NCI-H2227 (cell line): ENCODE data around the gene INPP5F.

ENCODE experiments used
- DNase-seq: peaks from one replicate; lab custom pipeline; 2025; ENCODE audit not compliant: unreplicated experiment; lab: John Stamatoyannopoulos, UW

The INPP5F gene

GRCh38 chr10:119725828-119726675, at the start of gene INPP5F:
Gene INPP5F, plus strand, starts transcription at chr10:119726050. Its CDS starts 213 bp downstream, at chr10:119726263.
- DNase-seq = peak; percentile 95

- no peak for DNase-seq
Observed at GRCh38 chr10:119677126-119677525, 48.7 kb upstream of the INPP5F start.

- no peak for DNase-seq
Observed at GRCh38 chr10:119677904-119678755, 47.7 kb upstream of the INPP5F start.

- DNase-seq = no peak
Observed at GRCh38 chr10:119679480-119679829, 46.4 kb upstream of the INPP5F start.

- no peak for DNase-seq
Observed at GRCh38 chr10:119680050-119680449, 45.8 kb upstream of the INPP5F start.

- DNase-seq = no peak
Observed at GRCh38 chr10:119680650-119681081, 45.2 kb upstream of the INPP5F start.

GRCh38 chr10:119686465-119687191, 39.2 kb upstream of the INPP5F start:
- peak; percentile 80 for DNase-seq

- peak; percentile 64 for DNase-seq
Observed at GRCh38 chr10:119687192-119688032, 38.4 kb upstream of the INPP5F start.

GRCh38 chr10:119688033-119688508, 37.8 kb upstream of the INPP5F start:
- no peak for DNase-seq

GRCh38 chr10:119689016-119689580, 36.8 kb upstream of the INPP5F start:
- DNase-seq = no peak

- DNase-seq = no peak
Observed at GRCh38 chr10:119691726-119692125, 34.1 kb upstream of the INPP5F start.

GRCh38 chr10:119693262-119693957, 32.4 kb upstream of the INPP5F start:
- DNase-seq = no peak

- DNase-seq = no peak
Observed at GRCh38 chr10:119694608-119695007, 31.2 kb upstream of the INPP5F start.

- no peak for DNase-seq
Observed at GRCh38 chr10:119700321-119700954, 25.4 kb upstream of the INPP5F start.

GRCh38 chr10:119701861-119702260, 24.0 kb upstream of the INPP5F start:
- DNase-seq = peak; percentile 15

GRCh38 chr10:119702583-119702982, 23.3 kb upstream of the INPP5F start:
- no peak for DNase-seq

- no peak for DNase-seq
Observed at GRCh38 chr10:119703903-119704508, 21.8 kb upstream of the INPP5F start.

- DNase-seq = no peak
Observed at GRCh38 chr10:119705434-119705831, 20.4 kb upstream of the INPP5F start.
